ENCODE measurements around the gene ITGA5.

GRCh38 chr12:54369597-54370131 lies 49.4 kb downstream of the ITGA5 start:
- TF ChIP-seq EZH2phosphoT487 (IDR thresholded peaks at IDR 0.05; ENCODE audit: borderline replicate concordance, low read length) (no peak), EZH2 (IDR thresholded peaks at IDR 0.05; ENCODE audit: low read length, unreplicated experiment) (no peak), CTCF (conservative IDR thresholded peaks at IDR 0.05; ENCODE audit: low read depth, low read length) (no peak)
